ENCODE measurements around the gene VIT. TPM values are rescaled to one million over a fixed set of nuclear protein-coding genes. Genes with fewer than 3 reads are reported as not detected.

VIT gene
- total RNA-seq, 1 experiment from 2014 or later = not detected

DNA sequence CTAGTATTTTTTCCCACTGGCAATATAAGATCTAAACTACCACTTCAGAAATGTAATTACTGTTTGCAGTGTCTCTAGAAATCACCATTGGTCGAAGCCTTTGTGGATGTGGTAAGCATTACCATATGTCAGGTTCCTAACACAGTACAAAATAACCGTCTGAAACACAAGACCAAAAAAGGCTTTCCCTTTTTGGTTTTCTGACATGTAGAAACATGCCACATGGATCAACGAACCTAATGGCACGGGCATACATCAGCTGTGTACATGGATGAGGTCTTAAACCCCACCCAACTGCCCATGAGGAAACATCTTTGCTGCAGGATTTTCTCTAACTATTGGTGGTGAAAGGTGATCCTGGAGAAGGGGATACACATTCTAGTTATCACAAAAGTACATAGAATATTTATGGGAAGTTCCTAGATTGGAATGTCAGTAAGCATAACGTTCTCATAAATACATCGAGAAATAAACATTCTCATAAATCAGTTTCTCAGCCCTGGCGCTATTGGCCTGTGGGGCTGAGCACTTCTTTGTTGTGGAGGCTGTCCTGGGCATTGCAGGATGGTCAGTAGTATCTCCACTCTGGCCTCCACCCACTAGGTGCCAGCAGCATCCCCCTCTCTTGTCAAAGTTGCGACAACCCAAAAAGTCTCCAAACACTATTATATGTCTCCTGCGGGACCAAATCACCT is 9.0 kb downstream of the VIT start:
- peaks cover 6% of the 10 kb centered on the region; the same call in 1 of the 2 replicates for H3F3A ChIP-seq (ENCODE audit: insufficient read depth, low read depth)
- H3K4me3 ChIP-seq = no peak overlapping the region
- POLR2A ChIA-PET (ENCODE audit: unreplicated experiment) = no interaction called here
- H3K36me3 ChIP-seq (ENCODE audit: low read depth) = no peaks in the 10 kb centered on the region
- no peaks in the 10 kb centered on the region for H3K27me3 ChIP-seq (ENCODE audit: insufficient read depth, low read depth)
- no peaks in the 10 kb centered on the region for H4K20me1 ChIP-seq (ENCODE audit: insufficient read depth)
- no peak overlapping the region for H3K4me2 ChIP-seq
- no peak overlapping the region for H2AFZ ChIP-seq
- no TSS peak for BruUV-seq (replicated peaks)
- intact Hi-C loops (cut with micrococcal nuclease; ENCODE audit: unreplicated experiment) = no loop called here
- H3K4me1 ChIP-seq (replicated peaks; ENCODE audit: insufficient read depth) = peaks cover 28% of the 10 kb centered on the region
- no peaks in the 10 kb centered on the region; the same call in 1 of the 2 replicates for H3K9me3 ChIP-seq (ENCODE audit: insufficient read depth, low read depth)
- H3K27ac ChIP-seq = no peak overlapping the region
- H3K79me2 ChIP-seq (ENCODE audit: low read depth) = no peaks in the 10 kb centered on the region
- CTCF ChIA-PET = no interaction called here
- no peaks in the 10 kb centered on the region for H3K9me2 ChIP-seq (ENCODE audit: insufficient read depth)
- no peak for DNase-seq
- TF ChIP-seq, protein P1, sequence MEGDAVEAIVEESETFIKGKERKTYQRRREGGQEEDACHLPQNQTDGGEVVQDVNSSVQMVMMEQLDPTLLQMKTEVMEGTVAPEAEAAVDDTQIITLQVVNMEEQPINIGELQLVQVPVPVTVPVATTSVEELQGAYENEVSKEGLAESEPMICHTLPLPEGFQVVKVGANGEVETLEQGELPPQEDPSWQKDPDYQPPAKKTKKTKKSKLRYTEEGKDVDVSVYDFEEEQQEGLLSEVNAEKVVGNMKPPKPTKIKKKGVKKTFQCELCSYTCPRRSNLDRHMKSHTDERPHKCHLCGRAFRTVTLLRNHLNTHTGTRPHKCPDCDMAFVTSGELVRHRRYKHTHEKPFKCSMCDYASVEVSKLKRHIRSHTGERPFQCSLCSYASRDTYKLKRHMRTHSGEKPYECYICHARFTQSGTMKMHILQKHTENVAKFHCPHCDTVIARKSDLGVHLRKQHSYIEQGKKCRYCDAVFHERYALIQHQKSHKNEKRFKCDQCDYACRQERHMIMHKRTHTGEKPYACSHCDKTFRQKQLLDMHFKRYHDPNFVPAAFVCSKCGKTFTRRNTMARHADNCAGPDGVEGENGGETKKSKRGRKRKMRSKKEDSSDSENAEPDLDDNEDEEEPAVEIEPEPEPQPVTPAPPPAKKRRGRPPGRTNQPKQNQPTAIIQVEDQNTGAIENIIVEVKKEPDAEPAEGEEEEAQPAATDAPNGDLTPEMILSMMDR (conservative IDR thresholded peaks at IDR 0.05) = no peak
- no peak for TF ChIP-seq EZH2 (IDR thresholded peaks at IDR 0.05; ENCODE audit: low read depth)

- 0 out of 2 replicates have a peak overlapping the region, but pooled peaks have one; percentile 26 for H3K4me2 ChIP-seq
- POLR2A ChIA-PET (ENCODE audit: unreplicated experiment) = interaction anchor here (0.6 kb wide), 1 partner anchor 8 kb away, joined by 4 read pairs; no protein-coding TSS in a partner anchor
- CTCF ChIA-PET = no interaction called here
Observed at GRCh38 chr2:36706021-36706876, 9.7 kb downstream of the VIT start.

DNA sequence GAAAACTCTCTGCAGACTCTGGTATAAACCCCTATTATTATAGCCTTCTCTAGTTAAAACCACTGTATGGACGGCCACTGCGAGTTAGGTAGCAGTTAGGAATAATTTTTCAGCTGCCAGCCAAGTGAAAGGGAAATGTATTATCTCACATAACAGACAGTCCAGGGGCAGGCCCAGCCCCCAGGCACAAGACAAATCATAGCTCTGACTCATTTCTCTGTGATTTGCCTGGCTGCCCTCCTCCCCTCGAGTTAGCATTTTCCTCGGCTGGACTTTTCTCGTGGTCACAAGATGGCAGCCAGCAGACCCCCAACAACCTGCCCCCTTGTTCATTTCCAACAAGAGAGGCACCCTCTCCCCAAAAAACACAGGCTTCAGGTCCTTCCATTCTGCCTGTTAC is 10.5 kb downstream of the VIT start:
- Histone ChIP-seq H3K9me3 (ENCODE audit: insufficient read depth, low read depth) (no peaks in the 10 kb centered on the region; the same call in 1 of the 2 replicates), H2AFZ (no peak overlapping the region), H3K36me3 (ENCODE audit: low read depth) (no peaks in the 10 kb centered on the region), H3K4me3 (no peak overlapping the region), H3K4me1 (replicated peaks; ENCODE audit: insufficient read depth) (peaks cover 13% of the 10 kb centered on the region), H4K20me1 (ENCODE audit: insufficient read depth) (no peaks in the 10 kb centered on the region), H3K4me2 (peak overlapping the region; percentile 26; the same call in 1 of the 2 replicates), H3K9me2 (ENCODE audit: insufficient read depth) (no peaks in the 10 kb centered on the region), H3F3A (ENCODE audit: insufficient read depth, low read depth) (no peaks in the 10 kb centered on the region), H3K79me2 (ENCODE audit: low read depth) (no peaks in the 10 kb centered on the region), H3K27me3 (ENCODE audit: insufficient read depth, low read depth) (no peaks in the 10 kb centered on the region), H3K27ac (no peak overlapping the region)
- intact Hi-C loops (cut with micrococcal nuclease; ENCODE audit: unreplicated experiment) = no loop called here
- CTCF ChIA-PET = no interaction called here
- no peak for TF ChIP-seq EZH2 (IDR thresholded peaks at IDR 0.05; ENCODE audit: low read depth)
- TF ChIP-seq, protein P1 (conservative IDR thresholded peaks at IDR 0.05) = no peak
- peak; percentile 40 to 41 for DNase-seq
- no TSS peak for BruUV-seq (replicated peaks)
- POLR2A ChIA-PET (ENCODE audit: unreplicated experiment) = interaction anchor here (0.5 to 0.7 kb wide), 4 partner anchors 9 to 295 kb away, joined by 3 to 5 read pairs (median 4); no protein-coding TSS in a partner anchor

More at GRCh38 chr2:36706021-36706876, 9.7 kb downstream of the VIT start:
- DNase-seq = no peak
- H3K36me3 ChIP-seq (ENCODE audit: low read depth) = no peaks in the 10 kb centered on the region
- no peak overlapping the region for H3K27ac ChIP-seq
- no peak overlapping the region for H2AFZ ChIP-seq
- BruUV-seq (replicated peaks) = no TSS peak
- no peaks in the 10 kb centered on the region for H3K9me2 ChIP-seq (ENCODE audit: insufficient read depth)
- H3K4me3 ChIP-seq = no peak overlapping the region
- no peaks in the 10 kb centered on the region for H4K20me1 ChIP-seq (ENCODE audit: insufficient read depth)
- no peaks in the 10 kb centered on the region for H3K27me3 ChIP-seq (ENCODE audit: insufficient read depth, low read depth)
- H3K4me1 ChIP-seq (replicated peaks; ENCODE audit: insufficient read depth) = peaks cover 22% of the 10 kb centered on the region
- no peaks in the 10 kb centered on the region for H3F3A ChIP-seq (ENCODE audit: insufficient read depth, low read depth)
- intact Hi-C loops (cut with micrococcal nuclease; ENCODE audit: unreplicated experiment) = no loop called here
- TF ChIP-seq, protein P1 (conservative IDR thresholded peaks at IDR 0.05) = no peak
- no peak for TF ChIP-seq EZH2 (IDR thresholded peaks at IDR 0.05; ENCODE audit: low read depth)
- H3K9me3 ChIP-seq (ENCODE audit: insufficient read depth, low read depth) = no peaks in the 10 kb centered on the region; the same call in 1 of the 2 replicates
- H3K79me2 ChIP-seq (ENCODE audit: low read depth) = no peaks in the 10 kb centered on the region
